Tibial artery (tissue), 4 donors: ENCODE measurements around the gene GNAI3.

ENCODE experiments used
- DNase-seq, 2 donors: peaks; one replicate each; pipeline ENCODE4 v3.0.0-alpha.2; 2019
- H3K27ac ChIP-seq, 2 donors: fragments of 200-600 bp; sonication (generic) in 1 of 2; 1 replicate in 1 of 2; 2 replicates in 1 of 2; pipeline ENCODE4 v1.5.1; 2018 to 2019; ENCODE audit warnings: mild to moderate bottlenecking in 1 of 2
- H3K27me3 ChIP-seq, 2 donors: fragments of 200-600 bp; sonication (generic) in 1 of 2; one replicate each; pipeline versions ENCODE4 v1.5.1 to v1.6.0; 2016 to 2019
- H3K36me3 ChIP-seq, 3 donors: fragments of 200-600 bp; sonication (generic) in 2 of 3; one replicate each; pipeline ENCODE4 v1.5.1; 2016 to 2019; ENCODE audit warnings: mild to moderate bottlenecking in 2 of 3
- H3K4me1 ChIP-seq, 4 donors: fragments of 200-600 bp; sonication (generic) in 2 of 4; 1 replicate in 3 of 4; 2 replicates in 1 of 4; pipeline ENCODE4 v1.5.1; 2016 to 2019
- H3K4me3 ChIP-seq, 2 donors: fragments of 200-600 bp; sonication (generic) in 1 of 2; 1 replicate in 1 of 2; 2 replicates in 1 of 2; pipeline ENCODE4 v1.5.1; 2018 to 2019; ENCODE audit warnings: mild to moderate bottlenecking in 2 of 2
- H3K9me3 ChIP-seq, 3 donors: fragments of 200-600 bp; sonication (generic) in 1 of 3; one replicate each; pipeline ENCODE4 v1.5.1; 2016 to 2019
- CTCF ChIP-seq, 2 experiments: fragments of 200-600 bp in 1 of 2; fragments of 450-650 bp in 1 of 2; IDR thresholded peaks; one replicate each; pipeline ENCODE4 v1.5.1; 2017 to 2019; ENCODE audit warnings: antibody characterized with exemption in 2 of 2, mild to moderate bottlenecking in 1 of 2, moderate library complexity in 1 of 2
- intact Hi-C: fragments of 100-400 bp; cut with DNase I; formaldehyde crosslinking; loops from one replicate; pipeline ENCODE4 v1.15.0; 2023; ENCODE audit warnings: low total_unique reads

The GNAI3 gene

GRCh38 chr1:109605381-109605780 lies 57.0 kb downstream of the GNAI3 start:
- no peaks in the 10 kb centered on the region for H3K36me3 ChIP-seq
- H3K9me3 ChIP-seq = no peaks in the 10 kb centered on the region
- TF ChIP-seq CTCF (IDR thresholded peaks at IDR 0.05) = no peak
- intact Hi-C loops = no loop called here
- H3K4me3 ChIP-seq = no peak overlapping the region
- H3K4me1 ChIP-seq = no peaks in the 10 kb centered on the region
- no peak for DNase-seq
- H3K27me3 ChIP-seq = no peaks in the 10 kb centered on the region
- H3K27ac ChIP-seq = no peak overlapping the region

- Histone ChIP-seq H3K4me1 (no peaks in the 10 kb centered on the region), H3K9me3 (no peaks in the 10 kb centered on the region)
- intact Hi-C loops = no loop called here
Measured at GRCh38 chr1:109609881-109610280, 61.5 kb downstream of the GNAI3 start.

GRCh38 chr1:109610609-109611307 lies 62.3 kb downstream of the GNAI3 start:
- no peaks in the 10 kb centered on the region for H3K36me3 ChIP-seq
- no peak for DNase-seq
- intact Hi-C loops = no loop called here

More at GRCh38 chr1:109609881-109610280, 61.5 kb downstream of the GNAI3 start:
- no peak for TF ChIP-seq CTCF (IDR thresholded peaks at IDR 0.05)
- no peaks in the 10 kb centered on the region for H3K27me3 ChIP-seq
- no peaks in the 10 kb centered on the region for H3K36me3 ChIP-seq
- no peak overlapping the region for H3K27ac ChIP-seq
- H3K4me3 ChIP-seq = no peak overlapping the region
- no peak for DNase-seq

GRCh38 chr1:109611308-109611990 lies 63.0 kb downstream of the GNAI3 start:
- no peaks in the 10 kb centered on the region for H3K27me3 ChIP-seq
- TF ChIP-seq CTCF (IDR thresholded peaks at IDR 0.05) = no peak
- H3K9me3 ChIP-seq = no peaks in the 10 kb centered on the region
- no peak for DNase-seq
- intact Hi-C loops = no loop called here
- H3K27ac ChIP-seq = no peak overlapping the region
- H3K36me3 ChIP-seq = no peaks in the 10 kb centered on the region
- no peak overlapping the region for H3K4me3 ChIP-seq
- no peaks in the 10 kb centered on the region for H3K4me1 ChIP-seq

More at GRCh38 chr1:109610609-109611307, 62.3 kb downstream of the GNAI3 start:
- Histone ChIP-seq H3K27me3 (no peaks in the 10 kb centered on the region), H3K27ac (no peak overlapping the region), H3K4me1 (no peaks in the 10 kb centered on the region), H3K4me3 (no peak overlapping the region), H3K9me3 (no peaks in the 10 kb centered on the region)
- no peak for TF ChIP-seq CTCF (IDR thresholded peaks at IDR 0.05)

GRCh38 chr1:109613361-109614147 lies 65.1 kb downstream of the GNAI3 start:
- DNase-seq = no peak
- no peaks in the 10 kb centered on the region for H3K27me3 ChIP-seq
- no peaks in the 10 kb centered on the region for H3K4me1 ChIP-seq
- no peak overlapping the region for H3K27ac ChIP-seq
- intact Hi-C loops = no loop called here
- H3K9me3 ChIP-seq = no peaks in the 10 kb centered on the region
- H3K36me3 ChIP-seq = no peaks in the 10 kb centered on the region
- no peak overlapping the region for H3K4me3 ChIP-seq
- TF ChIP-seq CTCF (IDR thresholded peaks at IDR 0.05) = no peak
